HepG2 (cell line): ENCODE results near the gene TFPI. TPM values are rescaled to one million over a fixed set of nuclear protein-coding genes. Genes with fewer than 3 reads are reported as not detected.

Source experiments
- AFF4 ChIP-seq: sonication (generic); formaldehyde crosslinking; IDR thresholded peaks from 2 replicates; pipeline ENCODE4 v1.4.0; 2020; ENCODE audit warnings: missing genetic modification reagents
- ARNTL ChIP-seq: sonication (generic); formaldehyde crosslinking; IDR thresholded peaks from 2 replicates; pipeline ENCODE4 v1.4.0; 2020; ENCODE audit warnings: mild to moderate bottlenecking, missing genetic modification reagents
- CC2D1A ChIP-seq: sonication (generic); formaldehyde crosslinking; IDR thresholded peaks from 2 replicates; pipeline ENCODE4 v1.8.1; 2023; ENCODE audit warnings: mild to moderate bottlenecking, missing genetic modification reagents
- CENPBD1 ChIP-seq: sonication (generic); formaldehyde crosslinking; IDR thresholded peaks from 2 replicates; pipeline ENCODE4 v1.8.0; 2022; ENCODE audit warnings: missing genetic modification reagents, low read depth, mild to moderate bottlenecking, borderline replicate concordance
- ESRRA ChIP-seq: sonication (generic); formaldehyde crosslinking; IDR thresholded peaks from 2 replicates; pipeline ENCODE4 v1.5.1; 2020; ENCODE audit warnings: mild to moderate bottlenecking, low read depth, missing genetic modification reagents
- FOXJ3 ChIP-seq: sonication (generic); formaldehyde crosslinking; IDR thresholded peaks from 2 replicates; pipeline ENCODE4 v1.4.0; 2020; ENCODE audit warnings: missing genetic modification reagents, mild to moderate bottlenecking, borderline replicate concordance
- JDP2 ChIP-seq: sonication (generic); formaldehyde crosslinking; IDR thresholded peaks from 2 replicates; pipeline ENCODE4 v1.8.1; 2022; ENCODE audit warnings: missing genetic modification reagents, borderline replicate concordance
- KLF11 ChIP-seq: IDR thresholded peaks from 2 replicates; pipeline ENCODE4 v1.6.1; 2016; ENCODE audit warnings: missing compliant biosample characterization
- NCOR1 ChIP-seq: fragments of 200-600 bp; sonication (generic); IDR thresholded peaks from 2 replicates; pipeline ENCODE4 v1.7.0; 2017; ENCODE audit warnings: antibody characterized with exemption, low read length, borderline replicate concordance
- PBX2 ChIP-seq: IDR thresholded peaks from 2 replicates; pipeline ENCODE4 v1.6.1; 2016; ENCODE audit warnings: control low read depth
- RBM39 ChIP-seq: fragments of 200-400 bp; formaldehyde crosslinking; IDR thresholded peaks from one replicate; pipeline ENCODE4 v1.6.1; 2018; ENCODE audit warnings: antibody characterized with exemption, mild to moderate bottlenecking, low read depth, low read length; ENCODE audit not compliant: poor library complexity, severe bottlenecking
- RCOR2 ChIP-seq: IDR thresholded peaks from 2 replicates; pipeline ENCODE4 v1.6.1; 2016; ENCODE audit warnings: missing biosample characterization, missing genetic modification reagents
- SP140L ChIP-seq: sonication (generic); formaldehyde crosslinking; IDR thresholded peaks from 2 replicates; pipeline ENCODE4 v1.4.0; 2020; ENCODE audit warnings: missing genetic modification reagents, borderline replicate concordance
- TARDBP ChIP-seq: sonication (generic); formaldehyde crosslinking; IDR thresholded peaks from 2 replicates; pipeline ENCODE4 v1.8.0; 2022; ENCODE audit warnings: mild to moderate bottlenecking, missing genetic modification reagents
- THAP9 ChIP-seq: sonication (generic); formaldehyde crosslinking; IDR thresholded peaks from 2 replicates; pipeline ENCODE4; 2020; ENCODE audit warnings: missing genetic modification reagents, mild to moderate bottlenecking, borderline replicate concordance
- ZNF337 ChIP-seq: sonication (generic); formaldehyde crosslinking; IDR thresholded peaks from 2 replicates; pipeline ENCODE4 v1.5.1; 2020; ENCODE audit warnings: missing genetic modification reagents, low read depth, mild to moderate bottlenecking, borderline replicate concordance
- ZNF652 ChIP-seq: IDR thresholded peaks from 2 replicates; pipeline ENCODE4 v1.6.1; 2016; ENCODE audit warnings: low read depth, borderline replicate concordance
- polyA plus RNA-seq, 8 experiments: library from polyadenylated mRNA; depleted of rRNA in 3 of 8; stranded (reverse) in 7 of 8; unstranded in 1 of 8; fragments of >200 nt; fragmentation: Illumina TruSeq in 4 of 8; extraction: Trizol in 4 of 8; gene quantifications; 2 replicates each; pipeline versions ENCODE4 v1.2.1 to v1.2.3, GENCODE V29; 2011 to 2016; ENCODE audit warnings: low read depth in 4 of 8, missing spikeins in 1 of 8, mixed read lengths in 1 of 8; ENCODE audit not compliant: insufficient read depth in 1 of 8
- total RNA-seq, 5 experiments: library from RNA; depleted of rRNA; stranded (reverse); fragments of >200 nt; fragmentation: Illumina TruSeq; extraction: Trizol; gene quantifications; 2 replicates each; pipeline ENCODE4 v1.2.3, GENCODE V29; 2016; ENCODE audit warnings: low read depth in 1 of 5
- TF ChIP-seq, protein P1 (sequence below): sonication (generic); formaldehyde crosslinking; IDR thresholded peaks from 2 replicates; pipeline ENCODE4 v1.4.0; 2020; ENCODE audit warnings: mild to moderate bottlenecking, missing genetic modification reagents, borderline replicate concordance

Gene TFPI
- total and polyA plus RNA-seq, 2 of the 13 experiments (the other 11 are each of a cell fraction or from before 2014, with no cell fraction given) = 301 to 436 TPM

DNA sequence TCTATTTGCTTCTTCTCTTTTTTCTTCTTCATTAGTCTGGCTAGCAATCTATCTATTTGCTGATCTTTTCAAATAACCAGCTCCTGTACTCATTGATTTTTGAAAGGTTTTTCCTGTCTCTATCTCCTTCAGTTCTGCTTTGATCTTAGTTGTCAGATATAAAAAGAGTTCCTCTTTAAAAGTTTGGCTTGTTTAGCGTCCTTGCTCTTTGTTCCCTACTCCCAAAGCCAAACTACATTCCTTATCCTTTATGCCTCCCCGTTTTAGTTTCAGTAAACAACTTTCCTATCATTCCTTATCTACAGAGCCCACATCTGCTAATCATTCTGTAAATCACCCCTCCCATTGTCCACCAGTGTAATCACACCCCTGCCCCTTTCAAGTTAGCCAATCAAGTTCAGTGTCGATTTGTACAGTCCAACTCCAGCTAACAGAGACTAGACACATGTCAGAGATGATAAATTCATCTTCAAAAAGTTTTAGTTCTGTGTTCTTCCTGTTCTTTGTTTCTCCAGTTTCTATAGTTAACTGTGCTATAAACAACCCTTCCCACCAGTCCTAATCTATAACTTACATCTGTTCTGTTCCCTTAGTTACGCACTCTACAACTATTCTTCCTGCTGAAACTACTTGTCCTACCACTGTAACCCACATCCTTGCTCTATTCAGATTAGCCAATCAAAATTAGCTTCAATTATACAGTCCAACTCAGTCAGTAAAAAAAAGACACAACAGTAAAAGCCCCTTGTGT, 44.4 kb downstream of the TFPI start (continued):
- TF ChIP-seq CENPBD1 (CRISPR knock-in tag) = no peak
- TF ChIP-seq FOXJ3 = peak; percentile 99
- peak; percentile 93; the same call in 1 of the 2 replicates for TF ChIP-seq RCOR2 (CRISPR knock-in tag)
- TF ChIP-seq NCOR1 = peak; percentile 93; the same call in 1 of the 2 replicates
- TF ChIP-seq THAP9 = no peak
- no peak for TF ChIP-seq AFF4 (CRISPR knock-in tag)
- TF ChIP-seq ZNF652 (CRISPR knock-in tag) = no peak
- TF ChIP-seq ZNF337 (CRISPR knock-in tag) = no peak; the same call in 1 of the 2 replicates
- TF ChIP-seq CC2D1A = peak; percentile 91; the same call in 1 of the 2 replicates
- TF ChIP-seq KLF11 = no peak; the same call in 1 of the 2 replicates
- TF ChIP-seq PBX2 = peak; percentile 62
- TF ChIP-seq ARNTL (CRISPR knock-in tag) = no peak
- no peak for TF ChIP-seq RBM39
- peak; percentile 88; the same call in 1 of the 2 replicates for TF ChIP-seq JDP2 (CRISPR knock-in tag)
- TF ChIP-seq TARDBP (CRISPR knock-in tag) = peak; percentile 95
- 0 out of 2 replicates have a peak, but pooled peaks have one; percentile 75 for TF ChIP-seq SP140L (CRISPR knock-in tag)
- TF ChIP-seq ESRRA (CRISPR knock-in tag) = no peak
- TF ChIP-seq, protein P1, sequence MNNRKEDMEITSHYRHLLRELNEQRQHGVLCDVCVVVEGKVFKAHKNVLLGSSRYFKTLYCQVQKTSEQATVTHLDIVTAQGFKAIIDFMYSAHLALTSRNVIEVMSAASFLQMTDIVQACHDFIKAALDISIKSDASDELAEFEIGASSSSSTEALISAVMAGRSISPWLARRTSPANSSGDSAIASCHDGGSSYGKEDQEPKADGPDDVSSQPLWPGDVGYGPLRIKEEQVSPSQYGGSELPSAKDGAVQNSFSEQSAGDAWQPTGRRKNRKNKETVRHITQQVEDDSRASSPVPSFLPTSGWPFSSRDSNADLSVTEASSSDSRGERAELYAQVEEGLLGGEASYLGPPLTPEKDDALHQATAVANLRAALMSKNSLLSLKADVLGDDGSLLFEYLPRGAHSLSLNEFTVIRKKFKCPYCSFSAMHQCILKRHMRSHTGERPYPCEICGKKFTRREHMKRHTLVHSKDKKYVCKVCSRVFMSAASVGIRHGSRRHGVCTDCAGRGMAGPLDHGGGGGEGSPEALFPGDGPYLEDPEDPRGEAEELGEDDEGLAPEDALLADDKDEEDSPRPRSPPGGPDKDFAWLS (CRISPR knock-in tag) = no peak
